Measurements from ENCODE around the gene STOML1. TPM values are rescaled to one million over a fixed set of nuclear protein-coding genes. Genes with fewer than 3 reads are reported as not detected.

The STOML1 gene
- total RNA-seq, 2 experiments from 2014 or later = 4.6 to 5.3 TPM

DNA sequence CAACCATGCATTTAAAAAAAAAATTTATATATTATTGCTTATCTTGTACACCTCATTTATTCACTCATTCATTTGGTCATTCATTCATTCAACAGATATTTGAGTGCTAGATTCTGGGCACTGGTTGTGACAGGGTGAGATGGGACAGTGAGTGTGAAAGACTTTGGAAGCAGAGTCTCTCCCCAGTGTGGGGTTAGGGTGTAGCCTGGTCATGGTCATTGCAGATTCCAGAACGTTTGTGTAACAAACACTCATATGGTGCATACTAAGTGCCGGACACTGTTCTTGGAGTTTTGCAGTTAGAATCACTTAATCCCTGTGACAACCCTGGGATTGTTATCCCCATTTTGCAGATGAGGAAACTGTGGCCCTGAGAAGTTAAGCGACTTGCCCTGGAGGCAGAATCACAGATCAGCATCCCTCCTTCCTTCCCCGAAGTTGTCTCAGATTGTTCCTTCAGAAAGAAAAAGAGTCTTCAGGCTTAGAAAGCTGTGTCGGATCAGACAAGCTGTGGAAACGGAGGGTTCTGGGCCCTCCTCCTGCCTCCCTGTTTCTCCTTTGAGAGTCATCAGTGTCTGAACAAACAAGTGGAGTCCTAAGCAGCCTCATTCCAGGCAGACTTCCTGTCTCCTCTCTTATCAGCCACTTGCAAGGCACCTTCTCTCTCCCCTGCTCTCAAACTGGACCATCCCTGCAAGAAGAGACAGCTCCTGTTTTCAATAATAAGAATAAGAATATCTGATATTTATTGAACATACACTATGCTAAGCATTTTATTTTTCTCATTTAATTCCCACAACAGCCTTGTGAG lies 59.5 kb downstream of the STOML1 start:
- TF ChIP-seq, protein P1, sequence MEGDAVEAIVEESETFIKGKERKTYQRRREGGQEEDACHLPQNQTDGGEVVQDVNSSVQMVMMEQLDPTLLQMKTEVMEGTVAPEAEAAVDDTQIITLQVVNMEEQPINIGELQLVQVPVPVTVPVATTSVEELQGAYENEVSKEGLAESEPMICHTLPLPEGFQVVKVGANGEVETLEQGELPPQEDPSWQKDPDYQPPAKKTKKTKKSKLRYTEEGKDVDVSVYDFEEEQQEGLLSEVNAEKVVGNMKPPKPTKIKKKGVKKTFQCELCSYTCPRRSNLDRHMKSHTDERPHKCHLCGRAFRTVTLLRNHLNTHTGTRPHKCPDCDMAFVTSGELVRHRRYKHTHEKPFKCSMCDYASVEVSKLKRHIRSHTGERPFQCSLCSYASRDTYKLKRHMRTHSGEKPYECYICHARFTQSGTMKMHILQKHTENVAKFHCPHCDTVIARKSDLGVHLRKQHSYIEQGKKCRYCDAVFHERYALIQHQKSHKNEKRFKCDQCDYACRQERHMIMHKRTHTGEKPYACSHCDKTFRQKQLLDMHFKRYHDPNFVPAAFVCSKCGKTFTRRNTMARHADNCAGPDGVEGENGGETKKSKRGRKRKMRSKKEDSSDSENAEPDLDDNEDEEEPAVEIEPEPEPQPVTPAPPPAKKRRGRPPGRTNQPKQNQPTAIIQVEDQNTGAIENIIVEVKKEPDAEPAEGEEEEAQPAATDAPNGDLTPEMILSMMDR (IDR thresholded peaks at IDR 0.05) = no peak
- H3K4me1 ChIP-seq (ENCODE audit: insufficient read depth, low read length) = peaks cover 72% of the 10 kb centered on the region
- no peak overlapping the region for H3K27ac ChIP-seq (ENCODE audit: low read depth in 1 of 2, low read length in 2 of 2)
- CTCF ChIA-PET = no interaction called here
- H3K36me3 ChIP-seq (ENCODE audit: insufficient read depth, low read length) = no peaks in the 10 kb centered on the region
- intact Hi-C loops (cut with DNase I, micrococcal nuclease) = no loop called here
- Mint-ChIP-seq H3K4me3 (no peak overlapping the region), H3K27me3 (no peaks in the 10 kb centered on the region), H3K9me3 (no peaks in the 10 kb centered on the region), H3K4me1 (ENCODE audit: low read depth) (peaks cover 13% of the 10 kb centered on the region), H3K27ac (no peak overlapping the region), H3K36me3 (ENCODE audit: low read depth) (no peaks in the 10 kb centered on the region)
- H3K27me3 ChIP-seq (ENCODE audit: control insufficient read depth in 1 of 2, insufficient read depth in 2 of 2, low read length in 2 of 2) = no peaks in the 10 kb centered on the region
- H3K9me3 ChIP-seq (ENCODE audit: control insufficient read depth in 1 of 2, insufficient read depth in 1 of 2, low read length in 2 of 2) = no peaks in the 10 kb centered on the region
- no peak for ATAC-seq (ENCODE audit: poor library complexity)
- no peak for DNase-seq
- no peak overlapping the region for H3K4me3 ChIP-seq (ENCODE audit: low read length)
- POLR2A ChIA-PET = no interaction called here

DNA sequence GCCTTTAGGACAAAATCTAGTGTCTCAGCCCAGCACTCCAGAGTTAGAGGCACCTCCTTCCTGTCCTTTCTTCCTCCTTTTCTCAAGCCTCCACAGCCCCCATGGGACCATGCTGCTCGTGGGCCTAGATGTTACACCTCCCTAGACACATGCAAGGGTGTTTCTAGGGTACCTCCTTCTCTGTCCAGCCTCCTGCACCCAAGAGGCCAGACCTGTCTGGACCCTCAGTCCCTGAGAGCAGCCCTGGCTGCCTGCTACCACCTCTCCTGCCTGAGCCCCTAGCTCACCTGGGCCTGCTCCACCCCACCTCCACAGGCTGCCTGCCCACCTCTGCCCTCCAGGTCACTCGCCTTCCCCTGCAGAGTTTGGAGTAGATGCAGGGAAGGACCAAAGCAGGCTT lies 60.7 kb downstream of the STOML1 start:
- H3K27me3 ChIP-seq (ENCODE audit: control insufficient read depth in 1 of 2, insufficient read depth in 2 of 2, low read length in 2 of 2) = no peaks in the 10 kb centered on the region
- ChIA-PET CTCF (no interaction called here), POLR2A (interaction anchor here (0.5 kb wide), 1 partner anchor 1065 kb away, joined by 3 read pairs; no protein-coding TSS in a partner anchor)
- intact Hi-C loops (cut with DNase I, micrococcal nuclease) = no loop called here
- H3K9me3 ChIP-seq (ENCODE audit: control insufficient read depth in 1 of 2, insufficient read depth in 1 of 2, low read length in 2 of 2) = no peaks in the 10 kb centered on the region
- Mint-ChIP-seq H3K4me3 (no peak overlapping the region), H3K4me1 (ENCODE audit: low read depth) (peaks cover 13% of the 10 kb centered on the region), H3K27me3 (no peaks in the 10 kb centered on the region), H3K36me3 (ENCODE audit: low read depth) (no peaks in the 10 kb centered on the region), H3K27ac (no peak overlapping the region), H3K9me3 (no peaks in the 10 kb centered on the region)
- no peak overlapping the region for H3K27ac ChIP-seq (ENCODE audit: low read depth in 1 of 2, low read length in 2 of 2)
- TF ChIP-seq, protein P1 (IDR thresholded peaks at IDR 0.05) = no peak
- ATAC-seq (ENCODE audit: poor library complexity) = no peak
- H3K4me3 ChIP-seq (ENCODE audit: low read length) = no peak overlapping the region
- DNase-seq = no peak
- no peaks in the 10 kb centered on the region for H3K36me3 ChIP-seq (ENCODE audit: insufficient read depth, low read length)
- peaks cover 77% of the 10 kb centered on the region for H3K4me1 ChIP-seq (ENCODE audit: insufficient read depth, low read length)

DNA sequence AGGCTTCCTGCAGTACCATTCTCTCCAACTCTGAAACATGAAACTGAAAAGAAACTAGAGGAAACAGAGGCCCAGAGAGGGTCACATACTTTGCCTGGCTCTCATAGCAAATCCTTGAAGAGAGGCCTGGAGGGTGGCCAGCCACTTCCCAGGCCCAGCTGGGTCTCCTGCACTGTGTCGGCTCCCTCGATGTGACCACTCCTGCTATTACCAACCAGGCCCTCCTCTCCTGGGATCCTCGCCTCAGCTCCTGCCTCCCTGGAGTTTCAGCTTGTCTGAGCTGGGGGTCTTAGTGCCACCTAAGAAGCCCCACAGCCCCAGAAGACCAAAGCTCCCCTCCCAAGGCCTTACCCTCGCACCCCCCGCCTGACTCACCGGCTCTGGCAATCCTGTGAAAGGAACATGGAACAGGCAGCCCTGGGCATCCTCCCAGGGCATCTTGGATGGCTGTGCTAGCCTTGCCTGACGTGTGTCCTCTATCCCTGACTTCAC lies 61.3 kb downstream of the STOML1 start:
- POLR2A ChIA-PET = interaction anchor here (0.5 kb wide), 1 partner anchor 1066 kb away, joined by 3 read pairs; no protein-coding TSS in a partner anchor

More for the DNA sequence above, 61.3 kb downstream of the STOML1 start:
- no peaks in the 10 kb centered on the region for H3K9me3 Mint-ChIP-seq
- no peak overlapping the region for H3K4me3 ChIP-seq (ENCODE audit: low read length)
- H3K36me3 Mint-ChIP-seq (ENCODE audit: low read depth) = no peaks in the 10 kb centered on the region
- peaks cover 77% of the 10 kb centered on the region for H3K4me1 ChIP-seq (ENCODE audit: insufficient read depth, low read length)
- no peak overlapping the region for H3K27ac ChIP-seq (ENCODE audit: low read depth in 1 of 2, low read length in 2 of 2)
- H3K9me3 ChIP-seq (ENCODE audit: control insufficient read depth in 1 of 2, insufficient read depth in 1 of 2, low read length in 2 of 2) = no peaks in the 10 kb centered on the region
- intact Hi-C loops (cut with DNase I, micrococcal nuclease) = no loop called here
- peak overlapping the region; percentile 48 for H3K4me3 Mint-ChIP-seq
- TF ChIP-seq, protein P1 (IDR thresholded peaks at IDR 0.05) = no peak
- no peaks in the 10 kb centered on the region for H3K36me3 ChIP-seq (ENCODE audit: insufficient read depth, low read length)
- no peak overlapping the region for H3K27ac Mint-ChIP-seq
- no peaks in the 10 kb centered on the region for H3K27me3 ChIP-seq (ENCODE audit: control insufficient read depth in 1 of 2, insufficient read depth in 2 of 2, low read length in 2 of 2)
- H3K4me1 Mint-ChIP-seq (ENCODE audit: low read depth) = peaks cover 13% of the 10 kb centered on the region
- CTCF ChIA-PET = no interaction called here
- no peaks in the 10 kb centered on the region for H3K27me3 Mint-ChIP-seq
- DNase-seq (no peak), ATAC-seq (ENCODE audit: poor library complexity) (no peak)

Data from CD4-positive, alpha-beta T cell (primary cell).